Retinal pigment epithelial cell (primary cell): Measurements from ENCODE around the gene UBE2D3.
"Not testable (repeated sequence)": the region's sequence is repeated elsewhere in the genome, so short reads cannot be mapped to it uniquely, and the experiment has no call there.

Experiments
- DNase-seq: peaks from one replicate; pipeline ENCODE4 v3.0.0-alpha.2; 2010; ENCODE audit warnings: low read depth
- H3K4me3 ChIP-seq: 2 replicates; pipeline ENCODE4 v1.5.1; 2011; ENCODE audit warnings: mild to moderate bottlenecking, low read length, control low read depth, moderate library complexity
- TF ChIP-seq, protein P1 (sequence below): conservative IDR thresholded peaks from 2 replicates; pipeline ENCODE4 v1.5.1; 2011; ENCODE audit warnings: low read depth, low read length, control low read depth, inconsistent platforms

The UBE2D3 gene

DNA sequence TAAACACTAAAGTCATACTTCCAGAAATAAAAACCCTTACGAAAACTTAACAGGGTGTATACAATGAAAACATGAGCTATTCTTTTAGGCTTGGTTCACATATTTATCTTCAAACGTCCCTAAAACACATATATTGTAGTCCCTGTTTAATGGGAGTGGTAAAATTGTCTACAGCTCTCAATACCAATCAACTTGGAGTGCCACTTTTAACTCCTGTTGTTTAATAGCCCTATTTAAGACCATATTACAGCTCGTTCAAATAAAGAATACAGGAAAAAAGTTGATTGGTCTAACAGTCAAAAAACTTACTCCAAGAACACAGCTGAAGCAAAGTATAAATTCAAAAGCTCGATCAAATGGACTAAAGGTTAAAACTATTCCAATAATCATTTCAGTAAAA is 3.9 kb downstream of the UBE2D3 start:
- H3K4me3 ChIP-seq, result peak overlapping the region; percentile 74
- TF ChIP-seq, protein P1, sequence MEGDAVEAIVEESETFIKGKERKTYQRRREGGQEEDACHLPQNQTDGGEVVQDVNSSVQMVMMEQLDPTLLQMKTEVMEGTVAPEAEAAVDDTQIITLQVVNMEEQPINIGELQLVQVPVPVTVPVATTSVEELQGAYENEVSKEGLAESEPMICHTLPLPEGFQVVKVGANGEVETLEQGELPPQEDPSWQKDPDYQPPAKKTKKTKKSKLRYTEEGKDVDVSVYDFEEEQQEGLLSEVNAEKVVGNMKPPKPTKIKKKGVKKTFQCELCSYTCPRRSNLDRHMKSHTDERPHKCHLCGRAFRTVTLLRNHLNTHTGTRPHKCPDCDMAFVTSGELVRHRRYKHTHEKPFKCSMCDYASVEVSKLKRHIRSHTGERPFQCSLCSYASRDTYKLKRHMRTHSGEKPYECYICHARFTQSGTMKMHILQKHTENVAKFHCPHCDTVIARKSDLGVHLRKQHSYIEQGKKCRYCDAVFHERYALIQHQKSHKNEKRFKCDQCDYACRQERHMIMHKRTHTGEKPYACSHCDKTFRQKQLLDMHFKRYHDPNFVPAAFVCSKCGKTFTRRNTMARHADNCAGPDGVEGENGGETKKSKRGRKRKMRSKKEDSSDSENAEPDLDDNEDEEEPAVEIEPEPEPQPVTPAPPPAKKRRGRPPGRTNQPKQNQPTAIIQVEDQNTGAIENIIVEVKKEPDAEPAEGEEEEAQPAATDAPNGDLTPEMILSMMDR, result no peak
- DNase-seq, result no peak

GRCh38 chr4:102819588-102820365 is 7.6 kb downstream of the UBE2D3 start:
- no peak overlapping the region for H3K4me3 ChIP-seq
- TF ChIP-seq, protein P1, result no peak
- no peak for DNase-seq

GRCh38 chr4:102819100-102819499 is 8.3 kb downstream of the UBE2D3 start:
- H3K4me3 ChIP-seq, DNase-seq: not testable (repeated sequence)

DNA sequence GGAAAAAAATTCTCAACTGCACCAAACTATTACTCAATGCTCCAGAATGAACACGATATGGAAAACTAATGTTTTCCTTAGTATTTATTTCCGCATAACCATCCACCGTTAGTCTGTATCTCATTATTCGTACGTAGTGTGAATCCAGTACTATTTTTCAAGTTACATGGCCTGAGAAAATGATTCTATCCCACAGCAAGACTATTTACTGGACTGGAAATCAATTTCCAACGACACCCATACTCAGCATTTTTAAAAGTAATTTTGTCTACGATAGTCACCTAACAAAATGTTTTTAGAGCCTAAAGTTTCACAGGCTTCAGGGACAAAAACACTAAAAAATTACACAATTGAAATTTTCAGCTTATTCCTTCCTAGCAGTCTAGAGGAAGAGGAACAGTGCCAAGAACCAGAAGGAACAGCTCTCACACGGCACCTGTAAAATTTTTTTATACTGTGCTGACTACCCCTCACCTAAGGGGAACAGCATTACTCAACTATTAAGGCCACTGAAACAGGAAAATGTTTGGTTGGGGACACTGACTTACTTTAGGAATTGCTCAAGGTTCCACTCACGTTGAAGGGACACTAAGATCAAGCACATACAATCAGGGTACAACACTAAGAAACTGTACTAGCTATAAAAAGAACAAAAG is 9.6 kb downstream of the UBE2D3 start:
- DNase-seq, result no peak
- no peak overlapping the region for H3K4me3 ChIP-seq
- TF ChIP-seq, protein P1, result no peak

GRCh38 chr4:102817021-102817605 is 10.2 kb downstream of the UBE2D3 start:
- no peak overlapping the region for H3K4me3 ChIP-seq
- DNase-seq, result no peak
- TF ChIP-seq, protein P1, result no peak

DNA sequence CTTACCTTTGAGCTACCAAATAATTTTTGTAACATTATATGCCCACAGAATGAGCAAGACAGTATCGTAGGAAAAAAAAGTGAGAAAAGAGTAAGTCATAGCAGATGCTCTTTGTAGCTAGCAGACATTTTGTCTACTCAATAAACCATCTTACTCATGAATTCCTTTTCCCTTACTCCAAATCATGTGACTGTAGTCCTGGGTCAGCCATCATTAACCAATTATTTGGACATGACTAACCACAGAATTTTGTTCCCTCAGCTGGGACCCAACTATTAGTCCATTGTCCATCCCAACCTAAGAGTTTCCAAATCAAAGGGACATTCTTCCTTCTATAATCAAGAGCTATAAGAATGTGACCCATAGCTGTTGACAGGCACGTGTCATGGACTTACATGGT is 11.4 kb downstream of the UBE2D3 start:
- TF ChIP-seq, protein P1, result no peak
- no peak overlapping the region for H3K4me3 ChIP-seq
- DNase-seq, result no peak

- H3K4me3 ChIP-seq, result no peak overlapping the region
- no peak for DNase-seq
- TF ChIP-seq, protein P1, result no peak
Observed at GRCh38 chr4:102809691-102810090, 17.7 kb downstream of the UBE2D3 start.
